Natural killer cell (primary cell): ENCODE data around the gene OPRM1. TPM values are rescaled to one million over a fixed set of nuclear protein-coding genes. Genes with fewer than 3 reads are reported as not detected.
A peak's percentile ranks its signal among the peaks of the same experiment; 100 is the strongest.

Experiments used
- ATAC-seq, 3 donors: fragments of 150-1000 bp in 2 of 3; fragments of 200-7000 bp in 1 of 3; cut with Tn5 transposase; 1 replicate in 1 of 3; 2 replicates in 2 of 3; pipeline ENCODE4 v1.10.0; 2021; ENCODE audit warnings: mild to moderate bottlenecking in 2 of 3, moderate library complexity in 2 of 3
- DNase-seq, 2 donors: peaks; one replicate each; pipeline versions ENCODE4 v3.0.0 to v3.0.0-alpha.2; 2013 to 2021; ENCODE audit warnings: mixed read lengths in 1 of 2
- H3K27ac ChIP-seq: one replicate; pipeline ENCODE4 v1.5.1; 2013; ENCODE audit warnings: mild to moderate bottlenecking, low read length
- H3K27me3 ChIP-seq: one replicate; pipeline ENCODE4 v1.6.1; 2013; ENCODE audit warnings: low read length; ENCODE audit not compliant: control insufficient read depth, insufficient read depth
- H3K36me3 ChIP-seq: one replicate; pipeline ENCODE4 v1.6.1; 2013; ENCODE audit warnings: low read length; ENCODE audit not compliant: control insufficient read depth, insufficient read depth
- H3K4me1 ChIP-seq: one replicate; pipeline ENCODE4 v1.6.1; 2013; ENCODE audit warnings: low read length; ENCODE audit not compliant: control insufficient read depth, insufficient read depth
- H3K4me3 ChIP-seq: one replicate; pipeline ENCODE4 v1.5.1; 2013; ENCODE audit warnings: low read length
- H3K9me3 ChIP-seq: one replicate; pipeline ENCODE4 v1.6.1; 2013; ENCODE audit warnings: low read length; ENCODE audit not compliant: control insufficient read depth, insufficient read depth
- H3K27ac Mint-ChIP-seq, 2 donors: one replicate each; pipeline ENCODE4 v1.8.0; 2022; ENCODE audit warnings: mild to moderate bottlenecking in 2 of 2, mixed read lengths in 2 of 2, moderate library complexity in 1 of 2
- H3K27me3 Mint-ChIP-seq, 2 donors: one replicate each; pipeline ENCODE4 v1.8.0; 2022; ENCODE audit warnings: low read depth in 2 of 2, mixed read lengths in 2 of 2
- H3K36me3 Mint-ChIP-seq: one replicate; pipeline ENCODE4 v1.8.0; 2022; ENCODE audit warnings: mixed read lengths
- H3K4me1 Mint-ChIP-seq, 2 donors: one replicate each; pipeline ENCODE4 v1.8.0; 2022; ENCODE audit warnings: mixed read lengths in 2 of 2
- H3K4me3 Mint-ChIP-seq: one replicate; pipeline ENCODE4 v1.8.0; 2022; ENCODE audit warnings: mild to moderate bottlenecking, moderate library complexity, mixed read lengths
- H3K9me3 Mint-ChIP-seq, 2 donors: one replicate each; pipeline ENCODE4 v1.8.0; 2022; ENCODE audit warnings: mixed read lengths in 2 of 2
- WGBS: methylation state at CpG from one replicate; pipeline ENCODE4 v1.1.7; 2013; ENCODE audit warnings: missing lambda C conversion rate; ENCODE audit not compliant: insufficient coverage; 5-methylcytosine and 5-hydroxymethylcytosine counted together
- intact Hi-C: fragments of 100-400 bp; cut with micrococcal nuclease; formaldehyde crosslinking; loops from one replicate; pipeline ENCODE4 v1.14.2; 2022
- total RNA-seq, 4 donors: library from RNA; stranded (reverse); fragments of 120-200 nt in 1 of 4; gene quantifications; one replicate each; pipeline versions ENCODE4 v1.2.3 to v1.2.4, GENCODE V29; 2013 to 2022
- TF ChIP-seq, protein P1 (sequence below): fragments of 200-600 bp; IDR thresholded peaks from one replicate; pipeline ENCODE4 v1.8.0; 2022; ENCODE audit warnings: antibody characterized with exemption

Gene OPRM1
- not detected for total RNA-seq
- not detected for total RNA-seq (2013)

DNA sequence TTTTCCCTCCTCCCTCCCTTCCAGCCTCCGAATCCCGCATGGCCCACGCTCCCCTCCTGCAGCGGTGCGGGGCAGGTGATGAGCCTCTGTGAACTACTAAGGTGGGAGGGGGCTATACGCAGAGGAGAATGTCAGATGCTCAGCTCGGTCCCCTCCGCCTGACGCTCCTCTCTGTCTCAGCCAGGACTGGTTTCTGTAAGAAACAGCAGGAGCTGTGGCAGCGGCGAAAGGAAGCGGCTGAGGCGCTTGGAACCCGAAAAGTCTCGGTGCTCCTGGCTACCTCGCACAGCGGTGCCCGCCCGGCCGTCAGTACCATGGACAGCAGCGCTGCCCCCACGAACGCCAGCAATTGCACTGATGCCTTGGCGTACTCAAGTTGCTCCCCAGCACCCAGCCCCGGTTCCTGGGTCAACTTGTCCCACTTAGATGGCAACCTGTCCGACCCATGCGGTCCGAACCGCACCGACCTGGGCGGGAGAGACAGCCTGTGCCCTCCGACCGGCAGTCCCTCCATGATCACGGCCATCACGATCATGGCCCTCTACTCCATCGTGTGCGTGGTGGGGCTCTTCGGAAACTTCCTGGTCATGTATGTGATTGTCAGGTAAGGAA is at the start of gene OPRM1:
OPRM1 (plus strand) TSS at position 10 of the 612 bp plus-strand sequence; CDS start at position 315, 305 bp downstream.
- Mint-ChIP-seq H3K36me3 (no peaks in the 10 kb centered on the region), H3K4me3 (no peak within 1 kb of the TSS), H3K27ac (no peak within 1 kb of the TSS), H3K4me1 (no peaks in the 10 kb centered on the region), H3K9me3 (peaks cover 0 to 3% of the 10 kb centered on the region in 2 donors), H3K27me3 (peaks cover 5 to 19% of the 10 kb centered on the region in 2 donors)
- ATAC-seq (no peak), DNase-seq (peak in 1 of 2 donors; percentile 43)
- H3K36me3 ChIP-seq = no peaks in the 10 kb centered on the region
- TF ChIP-seq, protein P1, sequence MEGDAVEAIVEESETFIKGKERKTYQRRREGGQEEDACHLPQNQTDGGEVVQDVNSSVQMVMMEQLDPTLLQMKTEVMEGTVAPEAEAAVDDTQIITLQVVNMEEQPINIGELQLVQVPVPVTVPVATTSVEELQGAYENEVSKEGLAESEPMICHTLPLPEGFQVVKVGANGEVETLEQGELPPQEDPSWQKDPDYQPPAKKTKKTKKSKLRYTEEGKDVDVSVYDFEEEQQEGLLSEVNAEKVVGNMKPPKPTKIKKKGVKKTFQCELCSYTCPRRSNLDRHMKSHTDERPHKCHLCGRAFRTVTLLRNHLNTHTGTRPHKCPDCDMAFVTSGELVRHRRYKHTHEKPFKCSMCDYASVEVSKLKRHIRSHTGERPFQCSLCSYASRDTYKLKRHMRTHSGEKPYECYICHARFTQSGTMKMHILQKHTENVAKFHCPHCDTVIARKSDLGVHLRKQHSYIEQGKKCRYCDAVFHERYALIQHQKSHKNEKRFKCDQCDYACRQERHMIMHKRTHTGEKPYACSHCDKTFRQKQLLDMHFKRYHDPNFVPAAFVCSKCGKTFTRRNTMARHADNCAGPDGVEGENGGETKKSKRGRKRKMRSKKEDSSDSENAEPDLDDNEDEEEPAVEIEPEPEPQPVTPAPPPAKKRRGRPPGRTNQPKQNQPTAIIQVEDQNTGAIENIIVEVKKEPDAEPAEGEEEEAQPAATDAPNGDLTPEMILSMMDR = no peak
- H3K4me3 ChIP-seq = no peak within 1 kb of the TSS
- no peaks in the 10 kb centered on the region for H3K27me3 ChIP-seq
- H3K27ac ChIP-seq = no peak within 1 kb of the TSS
- 10% methylated on average over 38 of the region's 38 CpGs for WGBS
- H3K4me1 ChIP-seq = no peaks in the 10 kb centered on the region
- no peaks in the 10 kb centered on the region for H3K9me3 ChIP-seq
- intact Hi-C loops = no loop called here

DNA sequence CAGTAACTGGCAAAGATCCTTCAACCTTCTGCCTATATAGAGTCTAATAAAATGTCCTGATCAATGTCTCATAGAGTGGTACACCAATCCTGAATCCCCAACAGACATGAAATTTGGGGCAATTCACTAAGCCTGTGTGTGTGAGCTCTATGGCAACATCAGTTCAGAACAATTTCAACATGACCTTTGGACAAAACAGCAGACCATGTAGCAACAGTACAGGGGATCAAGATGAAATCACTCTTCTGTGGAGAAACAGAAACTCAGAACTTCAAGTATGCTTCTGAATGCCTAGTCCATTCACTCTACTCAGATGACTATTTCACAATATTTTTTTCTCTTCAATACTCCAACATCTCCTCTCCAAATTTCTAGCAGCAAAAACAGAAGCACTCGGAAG is 49.1 kb upstream of the OPRM1 start:
- 91% methylated on average over 1 of the region's 1 CpG for WGBS
- H3K9me3 ChIP-seq = no peaks in the 10 kb centered on the region
- intact Hi-C loops = no loop called here

GRCh38 chr6:153994004-153994403 is 45.0 kb upstream of the OPRM1 start:
- Histone ChIP-seq H3K27me3 (no peaks in the 10 kb centered on the region), H3K27ac (no peak overlapping the region), H3K36me3 (no peaks in the 10 kb centered on the region), H3K4me3 (no peak overlapping the region), H3K9me3 (no peaks in the 10 kb centered on the region), H3K4me1 (no peaks in the 10 kb centered on the region)
- H3K36me3 Mint-ChIP-seq = no peaks in the 10 kb centered on the region
- no peaks in the 10 kb centered on the region for H3K27me3 Mint-ChIP-seq
- intact Hi-C loops = no loop called here
- peaks cover 9 to 10% of the 10 kb centered on the region in 2 donors for H3K9me3 Mint-ChIP-seq
- ATAC-seq = no peak
- TF ChIP-seq, protein P1 = no peak
- no peak overlapping the region for H3K4me3 Mint-ChIP-seq
- H3K27ac Mint-ChIP-seq = no peak overlapping the region
- no peaks in the 10 kb centered on the region for H3K4me1 Mint-ChIP-seq
- 86% methylated on average over 3 of the region's 3 CpGs for WGBS
- DNase-seq = no peak

More for the DNA sequence above, 49.1 kb upstream of the OPRM1 start:
- H3K36me3 ChIP-seq = no peaks in the 10 kb centered on the region
- no peaks in the 10 kb centered on the region for H3K36me3 Mint-ChIP-seq
- H3K4me1 ChIP-seq = no peaks in the 10 kb centered on the region
- no peak overlapping the region for H3K4me3 ChIP-seq
- no peak for DNase-seq
- ATAC-seq = no peak
- H3K9me3 Mint-ChIP-seq = peaks cover 9 to 10% of the 10 kb centered on the region in 2 donors
- no peak overlapping the region for H3K27ac ChIP-seq
- no peaks in the 10 kb centered on the region for H3K4me1 Mint-ChIP-seq
- no peak overlapping the region for H3K4me3 Mint-ChIP-seq
- no peaks in the 10 kb centered on the region for H3K27me3 ChIP-seq
- TF ChIP-seq, protein P1 = no peak
- no peaks in the 10 kb centered on the region for H3K27me3 Mint-ChIP-seq
- H3K27ac Mint-ChIP-seq = no peak overlapping the region

DNA sequence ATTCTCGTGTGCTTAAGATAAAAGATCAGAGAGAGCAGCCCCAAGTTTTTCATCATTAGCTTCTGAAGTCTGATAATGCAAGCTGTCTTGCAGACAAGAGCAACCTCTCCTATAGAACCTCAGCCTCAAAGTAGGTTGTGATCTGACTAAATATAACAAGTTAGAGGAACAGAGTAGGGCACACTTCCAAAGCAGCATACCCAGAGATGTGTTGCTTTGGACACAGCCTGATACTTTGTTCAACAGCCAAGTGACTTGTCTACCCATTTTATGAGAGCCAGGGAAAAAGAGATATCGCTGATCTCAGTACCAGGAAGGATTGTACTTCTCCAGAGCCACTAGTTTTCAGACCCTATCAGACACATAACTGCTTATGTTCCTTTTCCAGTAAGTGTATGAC is 44.2 kb upstream of the OPRM1 start:
- Mint-ChIP-seq H3K4me3 (no peak overlapping the region), H3K9me3 (peaks cover 9 to 10% of the 10 kb centered on the region in 2 donors), H3K27ac (no peak overlapping the region), H3K36me3 (no peaks in the 10 kb centered on the region), H3K4me1 (no peaks in the 10 kb centered on the region), H3K27me3 (no peaks in the 10 kb centered on the region)
- ATAC-seq (no peak), DNase-seq (no peak)
- 52% methylated on average over 2 of the region's 2 CpGs for WGBS
- Histone ChIP-seq H3K4me1 (no peaks in the 10 kb centered on the region), H3K27me3 (no peaks in the 10 kb centered on the region), H3K9me3 (no peaks in the 10 kb centered on the region), H3K36me3 (no peaks in the 10 kb centered on the region), H3K4me3 (no peak overlapping the region), H3K27ac (no peak overlapping the region)
- intact Hi-C loops = no loop called here
- TF ChIP-seq, protein P1 = no peak
